DOHH2 (cell line): ENCODE measurements around the gene HMX1.

Experiments
- H3F3A ChIP-seq: fragments of 200-600 bp; sonication (generic), shearing (Covaris generic); 2 replicates; pipeline ENCODE4 v1.6.0; 2016; ENCODE audit warnings: antibody characterized with exemption, mild to moderate bottlenecking; ENCODE audit not compliant: control insufficient read depth, insufficient read depth
- H3K27ac ChIP-seq: fragments of 200-600 bp; sonication (generic); 2 replicates; pipeline ENCODE4 v1.5.1; 2014; ENCODE audit warnings: low read depth, mild to moderate bottlenecking, low read length, moderate library complexity
- H3K27me3 ChIP-seq: fragments of 200-600 bp; sonication (generic); 2 replicates; pipeline ENCODE4 v1.6.1; 2014; ENCODE audit warnings: mild to moderate bottlenecking, low read length, mixed read lengths; ENCODE audit not compliant: control insufficient read depth
- H3K36me3 ChIP-seq: fragments of 200-600 bp; sonication (generic); 2 replicates; pipeline ENCODE4 v1.6.1; 2014; ENCODE audit warnings: mild to moderate bottlenecking, low read length, moderate library complexity, mixed read lengths; ENCODE audit not compliant: control insufficient read depth
- H3K4me1 ChIP-seq: fragments of 200-600 bp; sonication (generic); 2 replicates; pipeline ENCODE4 v1.6.1; 2014; ENCODE audit warnings: mild to moderate bottlenecking, low read length, mixed read lengths; ENCODE audit not compliant: control insufficient read depth
- H3K4me2 ChIP-seq: fragments of 200-600 bp; sonication (generic); 2 replicates; pipeline ENCODE4 v1.6.0; 2014; ENCODE audit warnings: mild to moderate bottlenecking, low read length, moderate library complexity
- H3K4me3 ChIP-seq: fragments of 200-600 bp; sonication (generic); 2 replicates; pipeline ENCODE4 v1.5.1; 2014; ENCODE audit warnings: mild to moderate bottlenecking, low read length, mixed read lengths
- H3K79me2 ChIP-seq: fragments of 200-600 bp; sonication (generic); 2 replicates; pipeline ENCODE4 v1.6.1; 2014; ENCODE audit warnings: mild to moderate bottlenecking, low read length, mixed read lengths; ENCODE audit not compliant: control insufficient read depth
- H3K9me2 ChIP-seq: fragments of 200-600 bp; sonication (generic); replicated peaks from 2 replicates; pipeline ENCODE4 v1.6.1; 2014; ENCODE audit warnings: mild to moderate bottlenecking, low read length, mixed read lengths; ENCODE audit not compliant: control insufficient read depth
- H3K9me3 ChIP-seq: fragments of 200-600 bp; sonication (generic); 2 replicates; pipeline ENCODE4 v1.6.1; 2014; ENCODE audit warnings: antibody characterized with exemption, low read length, mixed read lengths; ENCODE audit not compliant: control insufficient read depth, insufficient read depth
- H4K20me1 ChIP-seq: fragments of 200-600 bp; sonication (generic); 2 replicates; pipeline ENCODE4 v1.6.0; 2014; ENCODE audit warnings: low read depth, mild to moderate bottlenecking, antibody characterized with exemption, low read length, moderate library complexity; ENCODE audit not compliant: control insufficient read depth, insufficient read depth
- CTCF ChIP-seq: fragments of 200-600 bp; sonication (generic); IDR thresholded peaks from one replicate; pipeline ENCODE4 v1.5.1; 2014; ENCODE audit warnings: antibody characterized with exemption, mild to moderate bottlenecking, low read depth, low read length; ENCODE audit not compliant: poor library complexity, severe bottlenecking
- EZH2phosphoT487 ChIP-seq: fragments of 200-600 bp; sonication (generic); IDR thresholded peaks from 2 replicates; pipeline ENCODE4 v1.6.1; 2017; ENCODE audit warnings: borderline replicate concordance, mild to moderate bottlenecking, antibody characterized with exemption, low read length, moderate library complexity, mixed read lengths

The HMX1 gene

GRCh38 chr4:8877780-8878040, 6.1 kb upstream of the HMX1 start:
- Histone ChIP-seq H4K20me1 (no peaks in the 10 kb centered on the region), H3K9me3 (peaks cover 3% of the 10 kb centered on the region; the same call in 1 of the 2 replicates), H3K27me3 (no peaks in the 10 kb centered on the region), H3K36me3 (no peaks in the 10 kb centered on the region), H3F3A (no peaks in the 10 kb centered on the region), H3K79me2 (no peaks in the 10 kb centered on the region), H3K4me3 (no peak overlapping the region), H3K4me2 (no peak overlapping the region), H3K4me1 (no peaks in the 10 kb centered on the region), H3K27ac (no peak overlapping the region), H3K9me2 (no peaks in the 10 kb centered on the region)
- no peak for TF ChIP-seq CTCF
- no peak for TF ChIP-seq EZH2phosphoT487

- no peaks in the 10 kb centered on the region for H3K4me1 ChIP-seq
- H3K79me2 ChIP-seq, result no peaks in the 10 kb centered on the region
- H3F3A ChIP-seq, result no peaks in the 10 kb centered on the region
- H3K4me3 ChIP-seq, result no peak overlapping the region
- H3K36me3 ChIP-seq, result no peaks in the 10 kb centered on the region
- H3K4me2 ChIP-seq, result no peak overlapping the region
- H4K20me1 ChIP-seq, result no peaks in the 10 kb centered on the region
- no peaks in the 10 kb centered on the region for H3K27me3 ChIP-seq
- H3K27ac ChIP-seq, result no peak overlapping the region
- TF ChIP-seq CTCF (no peak), EZH2phosphoT487 (no peak)
- peaks cover 6% of the 10 kb centered on the region; the same call in 1 of the 2 replicates for H3K9me3 ChIP-seq
- H3K9me2 ChIP-seq, result no peaks in the 10 kb centered on the region
Observed at GRCh38 chr4:8876982-8877779, 5.5 kb upstream of the HMX1 start.

GRCh38 chr4:8874896-8875680, 3.4 kb upstream of the HMX1 start:
- Histone ChIP-seq H3K36me3 (no peaks in the 10 kb centered on the region), H3K27me3 (no peaks in the 10 kb centered on the region), H3K4me2 (no peak overlapping the region), H3K4me1 (no peaks in the 10 kb centered on the region), H3K9me2 (no peaks in the 10 kb centered on the region), H3K9me3 (peaks cover 6% of the 10 kb centered on the region; the same call in 1 of the 2 replicates), H3K79me2 (no peaks in the 10 kb centered on the region), H3K27ac (no peak overlapping the region), H3K4me3 (no peak overlapping the region), H4K20me1 (no peaks in the 10 kb centered on the region), H3F3A (no peaks in the 10 kb centered on the region)
- TF ChIP-seq EZH2phosphoT487, result no peak
- no peak for TF ChIP-seq CTCF
